Upper lobe of left lung (tissue), 6 donors: Measurements from ENCODE around the gene PDE1C. TPM values are rescaled to one million over a fixed set of nuclear protein-coding genes. Genes with fewer than 3 reads are reported as not detected.

Experiments
- ATAC-seq, 2 donors: fragments of 200-7000 bp; cut with Tn5 transposase; one replicate each; pipeline ENCODE4 v1.9.1; 2022; ENCODE audit warnings: mild to moderate bottlenecking in 2 of 2, moderate library complexity in 2 of 2; ENCODE audit not compliant: low FRiP score in 2 of 2
- DNase-seq, 2 donors: peaks; one replicate each; pipeline ENCODE4 v3.0.0-alpha.2; 2019 to 2020
- H3K27ac ChIP-seq, 4 donors: fragments of 200-600 bp; sonication (generic); one replicate each; pipeline ENCODE4 v1.5.1; 2016 to 2019
- H3K27me3 ChIP-seq, 4 donors: fragments of 200-600 bp; sonication (generic); one replicate each; pipeline ENCODE4 v1.5.1; 2017 to 2019
- H3K36me3 ChIP-seq, 4 donors: fragments of 200-600 bp; sonication (generic); one replicate each; pipeline ENCODE4 v1.5.1; 2016 to 2019
- H3K4me1 ChIP-seq, 4 donors: fragments of 200-600 bp; sonication (generic); one replicate each; pipeline ENCODE4 v1.5.1; 2018 to 2019
- H3K4me3 ChIP-seq, 4 donors: fragments of 200-600 bp; sonication (generic); one replicate each; pipeline ENCODE4 v1.5.1; 2017 to 2019; ENCODE audit warnings: mild to moderate bottlenecking in 2 of 4, moderate library complexity in 1 of 4
- H3K9me3 ChIP-seq, 4 donors: fragments of 200-600 bp; sonication (generic); one replicate each; pipeline ENCODE4 v1.5.1; 2018 to 2019
- CTCF ChIP-seq, 6 experiments: fragments of 450-650 bp in 4 of 6; fragments of 200-600 bp in 2 of 6; sonication (generic) in 2 of 6; IDR thresholded peaks; one replicate each; pipeline ENCODE4 v1.5.1; 2016 to 2019; ENCODE audit warnings: antibody characterized with exemption in 6 of 6
- EP300 ChIP-seq, 4 donors: sonication (generic); formaldehyde crosslinking; IDR thresholded peaks; one replicate each; pipeline ENCODE4 v1.5.1; 2017; ENCODE audit warnings: antibody characterized with exemption in 4 of 4, control low read depth in 2 of 4
- POLR2A ChIP-seq, 4 donors: fragments of 450-650 bp; IDR thresholded peaks; one replicate each; pipeline ENCODE4 v1.5.1; 2016 to 2017; ENCODE audit warnings: antibody characterized with exemption in 4 of 4, mild to moderate bottlenecking in 2 of 4
- POLR2AphosphoS5 ChIP-seq, 2 donors: sonication (generic); formaldehyde crosslinking; IDR thresholded peaks; one replicate each; pipeline ENCODE4 v1.5.1; 2017; ENCODE audit warnings: antibody characterized with exemption in 2 of 2
- WGBS, 2 donors: methylation state at CpG; one replicate each; pipeline ENCODE4 v1.1.5; 2017 to 2018; 5-methylcytosine and 5-hydroxymethylcytosine counted together
- total RNA-seq, 6 donors: library from RNA; depleted of rRNA in 4 of 6; stranded (reverse); fragments of >200 nt in 4 of 6; gene quantifications; one replicate each; pipeline versions ENCODE4 v1.1.0 to v1.2.1, GENCODE V29; 2016 to 2021
- donor health status: DM: no; HTN: no; CAD: no; lungs with moderate emphysema.
- donor health status: DM: no; HTN: yes; CAD: no; lungs with severe emphysema.

PDE1C gene
- total RNA-seq, 6 donors from 2014 or later = 5.6 to 38.8 (median 11.3) TPM

DNA sequence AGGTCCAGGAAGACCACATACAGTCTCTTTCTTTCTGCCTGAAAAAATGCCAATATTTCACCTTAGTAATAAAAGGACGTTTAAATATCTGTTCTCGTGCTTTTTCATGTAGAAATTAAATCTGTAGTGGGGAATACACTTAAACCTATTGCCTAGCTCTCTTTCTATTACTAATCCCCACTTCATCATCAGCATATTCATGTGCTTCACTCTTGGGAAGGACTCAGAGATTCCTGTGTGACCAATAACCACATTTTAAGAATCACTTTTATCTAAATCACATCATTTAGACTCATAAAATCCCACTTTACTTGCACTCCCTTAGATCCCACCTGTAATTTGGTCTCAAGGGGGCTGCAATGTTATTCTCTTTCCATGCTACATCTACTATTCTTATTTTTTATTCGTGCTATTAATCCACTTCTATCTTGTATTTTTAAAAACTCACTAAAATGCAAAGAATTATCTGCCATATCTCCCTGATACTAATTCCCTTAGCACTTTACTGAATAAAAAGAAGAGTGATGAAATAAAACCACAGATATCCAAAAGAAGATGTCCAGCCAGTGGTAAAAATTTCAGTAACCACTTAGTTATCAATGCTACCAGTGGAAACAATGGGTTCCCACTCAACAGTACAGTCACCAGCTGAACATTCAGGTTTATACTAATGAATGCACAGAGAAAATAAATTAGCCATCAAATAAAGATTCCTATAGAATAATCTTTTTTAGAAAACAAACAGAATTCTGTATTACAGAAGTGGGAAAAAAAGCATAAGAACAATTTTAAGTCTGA is 281.1 kb downstream of the PDE1C start:
- H3K27ac ChIP-seq = no peak overlapping the region
- no peaks in the 10 kb centered on the region for H3K9me3 ChIP-seq
- TF ChIP-seq POLR2AphosphoS5 (IDR thresholded peaks at IDR 0.05) (no peak), POLR2A (IDR thresholded peaks at IDR 0.05) (no peak), CTCF (IDR thresholded peaks at IDR 0.05) (no peak), EP300 (IDR thresholded peaks at IDR 0.05) (no peak)
- H3K4me3 ChIP-seq = no peak overlapping the region
- DNase-seq (no peak), ATAC-seq (no peak)
- no peaks in the 10 kb centered on the region for H3K36me3 ChIP-seq
- H3K4me1 ChIP-seq = no peaks in the 10 kb centered on the region
- WGBS, 2 donors = 75 to 83% methylated on average over 3 of the region's 3 CpGs
- H3K27me3 ChIP-seq = no peaks in the 10 kb centered on the region

DNA sequence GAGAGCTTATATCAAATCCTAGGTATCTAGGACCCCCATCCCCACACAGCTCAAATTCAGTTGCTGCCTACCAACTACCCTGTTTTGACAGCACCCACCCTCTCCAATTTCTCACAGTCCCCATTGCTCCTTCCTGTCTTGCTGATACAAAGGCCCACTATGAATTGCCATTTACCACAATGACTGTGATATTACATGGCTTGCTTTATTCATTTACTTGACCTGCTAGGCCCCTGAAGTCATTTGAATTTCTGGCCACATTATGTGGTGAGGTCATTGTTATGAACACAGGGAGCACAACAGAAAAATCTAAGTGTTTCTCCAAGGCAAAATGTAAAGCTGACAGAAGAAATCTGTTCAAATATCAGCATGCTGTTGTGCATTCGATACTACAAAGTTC is 281.8 kb downstream of the PDE1C start:
- Histone ChIP-seq H3K36me3 (no peaks in the 10 kb centered on the region), H3K27ac (no peak overlapping the region), H3K27me3 (no peaks in the 10 kb centered on the region), H3K4me1 (no peaks in the 10 kb centered on the region), H3K9me3 (no peaks in the 10 kb centered on the region), H3K4me3 (no peak overlapping the region)
- TF ChIP-seq POLR2AphosphoS5 (IDR thresholded peaks at IDR 0.05) (no peak), POLR2A (IDR thresholded peaks at IDR 0.05) (no peak), CTCF (IDR thresholded peaks at IDR 0.05) (no peak), EP300 (IDR thresholded peaks at IDR 0.05) (no peak)
- no peak for DNase-seq
- WGBS, 2 donors = 75 to 86% methylated on average over 1 of the region's 1 CpG
- peak in 1 of 2 donors; percentile 53 for ATAC-seq

GRCh38 chr7:31786326-31786725 is 283.9 kb downstream of the PDE1C start:
- Histone ChIP-seq H3K9me3 (no peaks in the 10 kb centered on the region), H3K36me3 (no peaks in the 10 kb centered on the region), H3K27ac (no peak overlapping the region), H3K27me3 (no peaks in the 10 kb centered on the region), H3K4me1 (no peaks in the 10 kb centered on the region), H3K4me3 (no peak overlapping the region)
- WGBS, 2 donors = 80 to 85% methylated on average over 3 of the region's 3 CpGs
- no peak for TF ChIP-seq POLR2AphosphoS5 (IDR thresholded peaks at IDR 0.05)
- DNase-seq = no peak
- ATAC-seq = no peak

- Histone ChIP-seq H3K27me3 (no peaks in the 10 kb centered on the region), H3K4me3 (no peak overlapping the region), H3K27ac (no peak overlapping the region), H3K4me1 (no peaks in the 10 kb centered on the region), H3K36me3 (no peaks in the 10 kb centered on the region), H3K9me3 (no peaks in the 10 kb centered on the region)
- TF ChIP-seq EP300 (IDR thresholded peaks at IDR 0.05) = no peak
- WGBS, 2 donors = 53 to 73% methylated on average over 1 to 2 of the region's 2 CpGs
- ATAC-seq = no peak
- DNase-seq = no peak
These were observed 285.1 kb downstream of the PDE1C start for GRCh38 chr7:31785101-31785500.

DNA sequence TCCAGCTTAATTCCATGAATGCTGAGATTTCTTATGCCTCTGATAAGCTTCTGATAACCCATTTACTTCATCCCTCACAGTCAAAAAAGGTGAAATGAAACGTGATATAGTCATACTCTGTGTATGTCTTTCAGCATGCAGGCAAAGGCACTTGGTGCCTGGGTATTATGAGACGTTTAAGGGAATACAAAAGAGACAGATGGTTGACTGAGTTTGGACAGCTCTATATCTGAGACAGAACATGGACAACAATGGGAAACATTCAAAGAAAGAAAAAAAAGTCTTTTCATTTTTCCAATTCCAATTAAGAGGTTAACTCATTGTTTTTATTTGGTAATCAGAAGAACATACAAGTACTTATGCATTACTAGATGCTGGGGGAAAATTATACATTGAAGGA is 287.0 kb downstream of the PDE1C start:
- no peak for ATAC-seq

More for the DNA sequence above, 287.0 kb downstream of the PDE1C start:
- H3K4me3 ChIP-seq = no peak overlapping the region
- no peaks in the 10 kb centered on the region for H3K4me1 ChIP-seq
- no peak overlapping the region for H3K27ac ChIP-seq
- H3K9me3 ChIP-seq = no peaks in the 10 kb centered on the region
- H3K36me3 ChIP-seq = no peaks in the 10 kb centered on the region
- no peaks in the 10 kb centered on the region for H3K27me3 ChIP-seq
- WGBS, 2 donors = 66 to 67% methylated on average over 2 of the region's 2 CpGs
- DNase-seq = no peak
- TF ChIP-seq CTCF (IDR thresholded peaks at IDR 0.05) = no peak
- no peak for TF ChIP-seq EP300 (IDR thresholded peaks at IDR 0.05)
- TF ChIP-seq POLR2AphosphoS5 (IDR thresholded peaks at IDR 0.05) = no peak
- no peak for TF ChIP-seq POLR2A (IDR thresholded peaks at IDR 0.05)
